Femur (tissue), 1 donor: ENCODE data around the gene EIF3A.

Source experiments
- DNase-seq: peaks from one replicate; pipeline ENCODE4 v3.0.0-alpha.2; 2017

Gene EIF3A

GRCh38 chr10:119001717-119002500 lies 78.7 kb downstream of the EIF3A start:
- DNase-seq = no peak

GRCh38 chr10:118998183-118998582 lies 82.4 kb downstream of the EIF3A start:
- DNase-seq = no peak

GRCh38 chr10:118997379-118997778 lies 83.2 kb downstream of the EIF3A start:
- no peak for DNase-seq

- no peak for DNase-seq
These were observed 84.9 kb downstream of the EIF3A start for GRCh38 chr10:118995739-118996138.

GRCh38 chr10:118994321-118994720 lies 86.3 kb downstream of the EIF3A start:
- DNase-seq = no peak

- DNase-seq = no peak
These were observed 87.4 kb downstream of the EIF3A start for GRCh38 chr10:118993214-118993613.

- no peak for DNase-seq
These were observed 88.1 kb downstream of the EIF3A start for GRCh38 chr10:118992496-118992895.

- no peak for DNase-seq
These were observed 90.3 kb downstream of the EIF3A start for GRCh38 chr10:118990326-118990725.

GRCh38 chr10:118986815-118987790 lies 93.5 kb downstream of the EIF3A start:
- DNase-seq = no peak

- no peak for DNase-seq
These were observed 95.0 kb downstream of the EIF3A start for GRCh38 chr10:118985576-118985975.
